Stomach smooth muscle (tissue), 2 donors: Measurements from ENCODE around the gene HSH2D.

Source experiments
- H3K27ac ChIP-seq: one replicate; pipeline ENCODE4 v1.7.0; 2013; ENCODE audit warnings: mild to moderate bottlenecking, low read length, inconsistent platforms
- H3K27me3 ChIP-seq, 2 donors: one replicate each; pipeline ENCODE4 v1.7.0; 2013; ENCODE audit warnings: low read length in 2 of 2; ENCODE audit not compliant: insufficient read depth in 2 of 2, control insufficient read depth in 1 of 2
- H3K36me3 ChIP-seq, 2 donors: one replicate each; pipeline ENCODE4 v1.7.0; 2013; ENCODE audit warnings: low read length in 2 of 2; ENCODE audit not compliant: control insufficient read depth in 2 of 2, insufficient read depth in 2 of 2
- H3K4me1 ChIP-seq: one replicate; pipeline ENCODE4 v1.7.0; 2013; ENCODE audit warnings: low read length; ENCODE audit not compliant: control insufficient read depth, insufficient read depth
- H3K4me3 ChIP-seq, 2 donors: one replicate each; pipeline ENCODE4 v1.7.0; 2013; ENCODE audit warnings: low read length in 2 of 2
- H3K9ac ChIP-seq, 2 donors: one replicate each; pipeline ENCODE4 v1.7.0; 2013; ENCODE audit warnings: low read length in 2 of 2, mild to moderate bottlenecking in 1 of 2
- H3K9me3 ChIP-seq, 2 donors: one replicate each; pipeline ENCODE4 v1.7.0; 2013; ENCODE audit warnings: low read length in 2 of 2; ENCODE audit not compliant: control insufficient read depth in 2 of 2
- donor health status: healthy.
- donor health status: Pancreatic carcinoma.

Gene HSH2D

GRCh38 chr19:16205205-16206045, 61.9 kb downstream of the HSH2D start:
- no peaks in the 10 kb centered on the region for H3K27me3 ChIP-seq
- no peak overlapping the region for H3K9ac ChIP-seq
- H3K9me3 ChIP-seq: no peaks in the 10 kb centered on the region
- H3K4me3 ChIP-seq: no peak overlapping the region
- H3K36me3 ChIP-seq: peaks cover 45 to 61% of the 10 kb centered on the region in 2 donors
- H3K4me1 ChIP-seq: peaks cover 14% of the 10 kb centered on the region
- H3K27ac ChIP-seq: no peak overlapping the region

GRCh38 chr19:16206046-16206605, 62.6 kb downstream of the HSH2D start:
- H3K9me3 ChIP-seq: no peaks in the 10 kb centered on the region
- no peak overlapping the region for H3K27ac ChIP-seq
- no peak overlapping the region for H3K9ac ChIP-seq
- no peak overlapping the region for H3K4me3 ChIP-seq
- H3K27me3 ChIP-seq: no peaks in the 10 kb centered on the region
- peaks cover 45 to 58% of the 10 kb centered on the region in 2 donors for H3K36me3 ChIP-seq
- H3K4me1 ChIP-seq: peaks cover 14% of the 10 kb centered on the region

GRCh38 chr19:16206637-16207036, 63.2 kb downstream of the HSH2D start:
- no peaks in the 10 kb centered on the region for H3K9me3 ChIP-seq
- peaks cover 14% of the 10 kb centered on the region for H3K4me1 ChIP-seq
- H3K36me3 ChIP-seq: peaks cover 45 to 58% of the 10 kb centered on the region in 2 donors
- H3K4me3 ChIP-seq: no peak overlapping the region
- no peak overlapping the region for H3K9ac ChIP-seq
- no peaks in the 10 kb centered on the region for H3K27me3 ChIP-seq
- H3K27ac ChIP-seq: no peak overlapping the region

GRCh38 chr19:16207063-16207462, 63.6 kb downstream of the HSH2D start:
- H3K27me3 ChIP-seq: no peaks in the 10 kb centered on the region
- H3K9ac ChIP-seq: no peak overlapping the region
- H3K4me1 ChIP-seq: peaks cover 14% of the 10 kb centered on the region
- H3K27ac ChIP-seq: no peak overlapping the region
- no peaks in the 10 kb centered on the region for H3K9me3 ChIP-seq
- peaks cover 45 to 57% of the 10 kb centered on the region in 2 donors for H3K36me3 ChIP-seq
- no peak overlapping the region for H3K4me3 ChIP-seq

- Histone ChIP-seq H3K27ac (no peak overlapping the region), H3K4me1 (peaks cover 10% of the 10 kb centered on the region), H3K27me3 (no peaks in the 10 kb centered on the region), H3K36me3 (peaks cover 45 to 55% of the 10 kb centered on the region in 2 donors), H3K4me3 (no peak overlapping the region), H3K9ac (no peak overlapping the region), H3K9me3 (no peaks in the 10 kb centered on the region)
Observed at GRCh38 chr19:16207490-16208025, 64.1 kb downstream of the HSH2D start.
